Fibroblast of mammary gland (primary cell): ENCODE measurements around the gene REV3L.
A peak's percentile ranks its signal among the peaks of the same experiment; 100 is the strongest.

Experiments used
- DNase-seq: peaks from one replicate; pipeline ENCODE4 v3.0.0-alpha.2; 2010; ENCODE audit warnings: low read depth
- H3K4me3 ChIP-seq: 2 replicates; pipeline ENCODE4 v1.5.1; 2011; ENCODE audit warnings: low read depth, mild to moderate bottlenecking, low read length, moderate library complexity; ENCODE audit not compliant: control insufficient read depth
- CTCF ChIP-seq: conservative IDR thresholded peaks from 2 replicates; pipeline ENCODE4 v1.5.1; 2011; ENCODE audit warnings: low read depth, low read length, inconsistent platforms; ENCODE audit not compliant: control insufficient read depth, insufficient read depth

Gene REV3L

GRCh38 chr6:111277819-111278218, 205.2 kb downstream of the REV3L start:
- no peak for TF ChIP-seq CTCF
- DNase-seq: no peak
- H3K4me3 ChIP-seq: no peak overlapping the region

- no peak for TF ChIP-seq CTCF
- H3K4me3 ChIP-seq: no peak overlapping the region
- DNase-seq: no peak
Measured at GRCh38 chr6:111276736-111277135, 206.3 kb downstream of the REV3L start.

- DNase-seq: no peak
- no peak for TF ChIP-seq CTCF
- H3K4me3 ChIP-seq: no peak overlapping the region
Measured at GRCh38 chr6:111276335-111276734, 206.7 kb downstream of the REV3L start.

GRCh38 chr6:111274593-111275217, 208.3 kb downstream of the REV3L start:
- DNase-seq: no peak
- no peak for TF ChIP-seq CTCF

GRCh38 chr6:111270121-111270520, 212.9 kb downstream of the REV3L start:
- DNase-seq: no peak
- TF ChIP-seq CTCF: no peak
- no peak overlapping the region for H3K4me3 ChIP-seq

More at GRCh38 chr6:111274593-111275217, 208.3 kb downstream of the REV3L start:
- H3K4me3 ChIP-seq: no peak overlapping the region

- no peak for TF ChIP-seq CTCF
- peak; percentile 38 for DNase-seq
- no peak overlapping the region for H3K4me3 ChIP-seq
Measured at GRCh38 chr6:111269401-111269970, 213.5 kb downstream of the REV3L start.

- no peak for TF ChIP-seq CTCF
- DNase-seq: no peak
Measured at GRCh38 chr6:111267764-111268333, 215.2 kb downstream of the REV3L start.

More at GRCh38 chr6:111267764-111268333, 215.2 kb downstream of the REV3L start:
- H3K4me3 ChIP-seq: no peak overlapping the region
